Fibroblast of the conjunctiva (primary cell): ENCODE measurements around the gene LCOR.
"Not testable (repeated sequence)": the region's sequence is repeated elsewhere in the genome, so short reads cannot be mapped to it uniquely, and the experiment has no call there.

Experiments used
- DNase-seq: peaks from one replicate; pipeline ENCODE4 v3.0.0-alpha.2; 2010; ENCODE audit warnings: low read depth

LCOR gene

DNA sequence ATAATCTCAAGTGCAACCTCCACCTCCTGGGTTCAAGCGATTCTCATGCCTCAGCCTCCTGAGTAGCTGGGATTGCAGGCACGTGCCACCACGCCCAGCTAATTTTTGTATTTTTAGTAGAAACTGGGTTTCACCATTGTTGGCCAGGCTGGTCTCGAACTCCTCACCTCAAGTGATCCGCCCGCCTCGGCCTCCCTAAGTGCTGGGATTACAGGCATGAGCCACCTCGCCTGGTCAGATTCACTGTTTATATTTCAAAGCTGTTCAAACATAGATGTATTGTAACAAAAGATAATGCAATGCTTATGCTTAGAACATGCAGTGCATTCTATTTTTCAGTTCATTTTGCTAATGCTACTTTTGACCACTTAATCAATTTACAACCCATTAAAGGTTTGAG, 111.1 kb downstream of the LCOR start:
- DNase-seq: not testable (repeated sequence)

DNA sequence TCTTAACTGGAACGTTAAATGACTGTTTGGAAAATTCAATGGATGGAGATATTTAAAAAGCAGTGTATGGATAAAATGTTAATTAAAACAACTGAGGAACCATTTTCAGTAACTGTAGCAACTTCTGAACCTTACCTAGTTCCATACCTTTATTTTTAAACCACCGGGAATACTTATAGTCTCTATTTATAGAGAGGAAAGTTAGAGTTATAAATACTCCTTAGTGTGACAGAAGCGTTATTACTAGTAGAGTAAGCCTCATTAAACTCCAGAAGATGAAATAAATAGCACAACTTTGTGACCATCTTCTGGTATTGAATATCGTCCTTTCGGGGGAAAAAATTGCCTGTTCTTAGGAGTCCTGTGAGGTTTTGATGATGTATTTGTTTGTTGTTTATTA, 114.9 kb downstream of the LCOR start:
- DNase-seq: no peak

- DNase-seq: no peak
These were observed 117.1 kb downstream of the LCOR start for GRCh38 chr10:96949039-96949683.

- DNase-seq: no peak
These were observed 119.9 kb downstream of the LCOR start for GRCh38 chr10:96951954-96952353.

GRCh38 chr10:96955794-96956193, 123.7 kb downstream of the LCOR start:
- no peak for DNase-seq

GRCh38 chr10:96958071-96958470, 126.0 kb downstream of the LCOR start:
- no peak for DNase-seq

DNA sequence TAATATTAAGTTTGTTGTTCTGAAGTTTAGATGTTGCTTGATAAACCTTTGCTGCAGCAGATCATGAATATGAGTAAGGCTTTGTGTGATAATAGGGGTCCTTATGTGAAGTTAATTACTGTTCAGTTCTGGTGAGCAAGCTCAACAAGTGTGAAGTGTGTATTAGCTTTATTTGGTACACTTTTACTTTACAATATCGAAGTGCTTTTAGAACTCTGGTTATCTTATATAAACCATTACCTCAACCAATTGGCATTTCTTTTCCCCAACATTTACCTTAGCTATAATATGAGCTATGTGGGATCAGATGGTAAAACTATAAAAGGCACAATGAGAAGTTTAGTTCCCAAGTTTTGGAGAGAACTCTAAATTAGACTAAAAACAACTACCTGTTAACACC, 127.6 kb downstream of the LCOR start:
- no peak for DNase-seq

GRCh38 chr10:96960872-96961271, 128.8 kb downstream of the LCOR start:
- no peak for DNase-seq

- no peak for DNase-seq
These were observed 132.0 kb downstream of the LCOR start for GRCh38 chr10:96964131-96964530.

- no peak for DNase-seq
These were observed 135.7 kb downstream of the LCOR start for GRCh38 chr10:96967847-96968246.

GRCh38 chr10:96968682-96969423, 136.8 kb downstream of the LCOR start:
- DNase-seq: no peak

DNA sequence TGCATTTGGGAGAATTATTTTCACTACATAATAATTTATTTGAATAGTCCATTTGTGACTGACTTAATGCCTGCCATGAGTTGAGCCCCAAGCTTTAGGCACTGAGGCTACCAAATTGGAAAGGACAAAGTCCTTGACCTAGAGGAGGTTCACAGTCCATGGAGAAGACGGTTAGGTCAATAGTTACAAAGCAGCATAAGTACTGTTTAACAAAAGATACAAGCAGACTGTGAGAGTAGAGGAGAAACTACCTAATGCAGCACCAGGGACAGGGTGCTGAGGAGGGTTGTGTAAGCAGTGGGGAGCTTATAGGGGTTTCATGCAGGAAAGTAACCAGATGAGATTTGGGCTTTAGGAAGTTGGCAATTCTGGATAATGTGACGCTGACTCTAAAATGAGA, 139.2 kb downstream of the LCOR start:
- DNase-seq: no peak

- no peak for DNase-seq
These were observed 140.2 kb downstream of the LCOR start for GRCh38 chr10:96972264-96972663.

DNA sequence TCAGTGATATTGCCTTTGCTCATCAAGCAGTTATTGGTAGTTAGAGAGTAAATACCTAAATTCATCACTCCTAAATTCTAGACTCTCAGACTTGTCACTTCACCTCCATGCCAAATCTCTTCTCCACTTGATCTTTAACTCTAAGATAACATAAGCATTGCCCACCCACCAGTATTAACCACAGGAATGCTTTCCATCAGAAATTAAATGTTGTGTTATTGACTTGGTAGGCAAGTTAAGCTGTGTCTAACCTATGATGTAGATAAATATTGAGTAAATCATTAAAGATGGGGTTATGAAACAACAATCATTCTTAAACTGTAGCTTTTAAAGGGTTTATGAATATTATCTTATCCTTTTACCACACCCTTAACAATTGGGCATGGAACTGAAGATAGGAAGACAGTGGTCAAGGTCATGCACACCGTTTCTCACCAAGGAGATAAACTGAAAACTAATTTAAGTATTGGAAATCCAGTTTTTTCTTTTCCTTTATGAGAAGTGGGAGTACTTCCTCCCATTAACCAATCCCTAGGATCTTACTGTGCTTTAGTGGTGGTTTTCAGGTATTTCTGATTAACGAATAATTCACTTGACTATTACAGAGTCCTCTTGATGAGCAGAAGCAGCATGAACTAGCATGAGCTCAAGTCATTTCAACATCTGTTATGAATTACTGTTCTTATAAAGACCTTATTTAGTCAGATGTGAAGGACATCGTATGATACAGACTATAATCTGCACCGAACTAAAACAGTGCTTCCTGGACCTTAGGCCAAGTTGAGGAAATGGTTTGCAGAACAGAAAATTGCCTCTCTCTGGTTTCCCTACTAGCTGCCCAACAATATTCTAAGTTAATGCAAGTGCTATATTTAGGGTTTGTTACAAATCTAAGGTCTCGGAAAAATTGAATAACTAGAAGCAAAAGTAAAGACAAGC, 142.0 kb downstream of the LCOR start:
- DNase-seq: peak; percentile 18

GRCh38 chr10:96975136-96975535, 143.0 kb downstream of the LCOR start:
- no peak for DNase-seq

- no peak for DNase-seq
These were observed 146.6 kb downstream of the LCOR start for GRCh38 chr10:96978621-96979154.

- no peak for DNase-seq
These were observed 150.2 kb downstream of the LCOR start for GRCh38 chr10:96982149-96982930.

DNA sequence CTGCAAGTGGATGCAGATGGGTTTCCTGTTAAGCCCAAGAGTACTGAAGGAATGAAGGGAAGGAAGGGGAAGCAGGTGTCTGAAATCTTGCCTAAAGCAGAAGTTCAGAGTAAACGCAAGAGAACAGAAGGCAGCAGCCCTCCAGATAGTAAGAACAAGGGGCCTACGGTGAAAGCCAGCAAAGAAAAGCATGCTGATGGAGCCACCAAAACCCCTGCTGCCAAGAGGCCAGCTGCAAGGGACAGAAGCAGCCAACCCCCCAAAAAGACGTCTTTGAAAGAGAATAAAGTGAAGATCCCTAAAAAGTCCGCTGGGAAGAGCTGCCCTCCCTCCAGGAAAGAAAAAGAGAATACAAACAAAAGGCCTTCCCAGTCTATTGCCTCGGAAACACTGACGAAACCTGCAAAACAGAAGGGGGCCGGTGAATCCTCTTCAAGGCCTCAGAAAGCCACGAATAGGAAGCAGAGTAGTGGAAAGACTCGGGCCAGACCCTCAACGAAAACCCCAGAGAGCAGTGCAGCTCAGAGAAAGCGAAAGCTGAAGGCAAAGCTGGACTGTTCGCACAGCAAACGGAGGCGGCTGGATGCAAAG, 152.5 kb downstream of the LCOR start:
- no peak for DNase-seq

DNA sequence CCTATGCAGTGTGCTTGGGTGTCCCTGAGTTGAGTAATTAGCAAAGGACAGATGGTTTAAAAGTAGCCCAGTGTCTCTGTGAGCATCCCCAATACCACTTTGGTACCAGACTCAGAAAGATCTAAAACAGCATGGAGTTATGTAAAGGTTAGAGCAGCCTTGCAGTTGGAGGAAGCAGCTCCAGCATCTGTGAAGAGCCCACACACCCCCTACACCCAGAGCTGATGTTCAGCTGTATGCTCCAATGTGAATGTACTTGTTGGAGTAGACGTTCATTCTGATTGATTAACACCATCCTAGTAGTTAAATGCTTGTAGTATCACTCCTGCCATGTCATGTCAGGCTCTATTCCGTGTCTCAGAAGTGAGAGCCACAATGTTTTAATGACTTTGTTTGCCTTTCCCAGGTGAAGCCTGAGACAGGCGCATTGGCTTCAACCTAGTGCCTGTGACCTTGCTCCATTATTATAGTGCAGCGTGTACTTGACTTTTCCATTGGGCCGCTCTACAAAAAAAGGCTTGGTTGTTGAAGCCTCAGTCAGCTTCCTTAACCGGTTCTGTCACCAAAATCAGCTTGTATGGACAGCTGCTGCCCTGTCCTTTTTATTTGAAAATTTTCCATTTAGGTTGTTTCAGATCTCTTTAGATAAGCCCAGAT, 154.2 kb downstream of the LCOR start:
- DNase-seq: no peak

DNA sequence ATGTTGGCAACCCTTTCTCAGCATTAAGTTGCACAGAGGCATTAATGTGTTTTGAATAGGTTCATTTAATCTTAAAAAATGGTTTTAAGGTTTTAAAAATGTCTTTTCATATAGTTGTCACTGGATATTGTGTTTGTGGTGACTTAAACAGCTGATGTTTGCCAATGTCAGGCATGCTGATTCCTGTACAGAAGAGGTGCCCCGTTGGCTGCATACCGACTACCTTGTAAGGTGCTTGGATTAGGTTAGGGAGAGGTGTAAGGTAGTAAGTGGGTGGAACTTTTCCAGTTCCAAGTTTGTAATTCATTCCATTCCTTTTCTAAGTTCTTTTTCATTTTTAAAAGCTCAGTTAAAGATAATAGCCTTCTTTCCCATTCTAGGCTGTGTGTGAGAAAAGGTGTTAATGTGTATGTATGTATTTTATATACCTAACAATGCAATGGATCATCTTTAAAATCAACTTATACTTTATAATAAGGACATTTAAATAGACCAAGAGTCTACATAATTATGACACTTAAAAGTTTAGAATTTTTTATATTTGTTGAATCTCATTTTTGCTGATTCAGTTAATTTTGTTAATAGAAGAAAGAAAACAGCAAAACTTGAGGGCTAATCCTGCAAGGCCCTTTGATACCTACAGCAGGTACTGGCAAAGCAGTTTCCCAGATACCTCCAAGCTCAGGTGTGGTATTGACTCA, 155.2 kb downstream of the LCOR start:
- DNase-seq: no peak
